ENCODE data around the gene RHBDD2.

DNA sequence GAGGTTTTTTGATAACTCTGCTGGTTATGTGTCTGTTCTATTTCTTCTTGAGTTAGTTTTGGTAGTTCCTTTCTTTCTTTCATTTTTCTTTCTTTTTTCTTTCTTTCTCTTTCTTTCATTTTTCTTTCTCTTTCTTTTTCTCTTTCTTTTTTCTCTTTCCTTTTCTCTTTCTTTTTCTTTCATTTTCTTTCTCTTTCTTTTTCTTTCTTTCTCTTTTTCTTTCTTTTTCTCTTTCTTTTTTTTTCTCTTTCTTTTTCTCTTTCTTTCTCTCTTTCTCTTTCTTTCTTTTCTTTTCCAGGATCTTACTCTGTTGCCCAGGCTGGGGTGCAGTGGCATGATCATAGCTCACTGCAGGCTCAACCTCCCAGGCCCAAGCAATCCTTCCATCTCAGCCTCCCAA lies 20.4 kb upstream of the RHBDD2 start:
- TF ChIP-seq POLR2AphosphoS5 (IDR thresholded peaks at IDR 0.05; ENCODE audit: insufficient read depth in 1 of 2, low read depth in 1 of 2), result no peak
- TF ChIP-seq POLR2A (IDR thresholded peaks at IDR 0.05), result no peak

Measured in vagina (tissue), 2 donors.